Activated CD8-positive, alpha-beta memory T cell treated with anti-CD3 and anti-CD28 coated beads, Interleukin-2, amount 10 ng/mL, durations not matched to agents 7 days and 5 days (primary cell): ENCODE results near the gene TRAPPC6A. TPM values are rescaled to one million over a fixed set of nuclear protein-coding genes. Genes with fewer than 3 reads are reported as not detected.

Experiments
- ATAC-seq: fragments of 150-1000 bp; cut with Tn5 transposase; one replicate; pipeline ENCODE4 v1.10.0; 2021; ENCODE audit warnings: moderate library complexity
- CTCF ChIA-PET: fragments of 350-600 bp; sonication (Branson Sonifier 250); formaldehyde crosslinking; loops from one replicate; lab custom pipeline; 2021; ENCODE audit warnings: antibody characterized with exemption; lab: Charles Lee
- DNase-seq: peaks from one replicate; pipeline ENCODE4 v3.0.0-alpha.2; 2020
- H3K27ac Mint-ChIP-seq: one replicate; pipeline ENCODE4 v1.8.0; 2021; ENCODE audit warnings: mild to moderate bottlenecking, mixed read lengths
- H3K27me3 Mint-ChIP-seq: one replicate; pipeline ENCODE4 v1.8.0; 2021; ENCODE audit warnings: mixed read lengths
- H3K36me3 Mint-ChIP-seq: one replicate; pipeline ENCODE4 v1.8.0; 2021; ENCODE audit warnings: mild to moderate bottlenecking, mixed read lengths
- H3K4me1 Mint-ChIP-seq: one replicate; pipeline ENCODE4 v1.8.0; 2021; ENCODE audit warnings: mixed read lengths
- H3K4me3 Mint-ChIP-seq: one replicate; pipeline ENCODE4 v1.8.0; 2021; ENCODE audit warnings: mild to moderate bottlenecking, moderate library complexity, mixed read lengths
- H3K9me3 Mint-ChIP-seq: one replicate; pipeline ENCODE4 v1.8.0; 2022; ENCODE audit warnings: low read depth, mixed read lengths
- total RNA-seq, 2 experiments: library from RNA; stranded (reverse); gene quantifications; one replicate each; pipeline ENCODE4 v1.2.3, GENCODE V29; 2021

The TRAPPC6A gene
- total RNA-seq, 2 experiments from 2014 or later, result 50.3 to 50.6 TPM

GRCh38 chr19:45136507-45137178 lies 41.4 kb downstream of the TRAPPC6A start:
- no peak overlapping the region for H3K27ac Mint-ChIP-seq
- CTCF ChIA-PET, result interaction anchor here (0.7 to 1.6 kb wide), 2 partner anchors 35 to 77 kb away, joined by 3 to 4 read pairs; no protein-coding TSS in a partner anchor

GRCh38 chr19:45135176-45135885 lies 42.7 kb downstream of the TRAPPC6A start:
- Mint-ChIP-seq H3K36me3 (no peaks in the 10 kb centered on the region), H3K9me3 (no peaks in the 10 kb centered on the region), H3K4me3 (no peak overlapping the region), H3K27me3 (no peaks in the 10 kb centered on the region), H3K27ac (no peak overlapping the region), H3K4me1 (peaks cover 12% of the 10 kb centered on the region)
- CTCF ChIA-PET, result interaction anchor here (1.1 to 1.6 kb wide), 2 partner anchors 10 to 76 kb away, joined by 3 to 4 read pairs; no protein-coding TSS in a partner anchor
- no peak for DNase-seq
- no peak for ATAC-seq

More at GRCh38 chr19:45136507-45137178, 41.4 kb downstream of the TRAPPC6A start:
- Mint-ChIP-seq H3K4me3 (no peak overlapping the region), H3K4me1 (peaks cover 7% of the 10 kb centered on the region), H3K27me3 (no peaks in the 10 kb centered on the region), H3K36me3 (no peaks in the 10 kb centered on the region), H3K9me3 (no peaks in the 10 kb centered on the region)
- ATAC-seq (no peak), DNase-seq (no peak)

DNA sequence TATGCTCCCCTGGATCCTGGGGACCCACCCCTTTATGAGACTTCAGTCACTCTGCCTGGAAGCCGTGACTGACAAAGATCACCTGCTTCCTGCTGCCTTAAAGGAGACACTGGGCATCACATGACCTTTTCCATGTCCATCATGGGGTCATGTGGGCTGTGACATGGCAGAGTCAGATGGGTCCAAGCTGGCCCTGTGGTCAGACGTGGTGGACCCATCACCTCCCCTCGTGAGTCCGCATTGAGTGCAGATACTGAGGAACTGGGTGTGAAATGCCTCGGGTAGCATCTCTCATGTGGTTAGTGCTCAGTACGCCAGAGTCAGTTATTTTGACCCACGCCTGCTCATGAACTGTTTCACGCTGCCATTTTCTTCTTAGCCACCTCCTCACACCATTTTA lies 44.4 kb downstream of the TRAPPC6A start:
- no peaks in the 10 kb centered on the region for H3K36me3 Mint-ChIP-seq
- no peak overlapping the region for H3K4me3 Mint-ChIP-seq
- DNase-seq (no peak), ATAC-seq (no peak)
- no peaks in the 10 kb centered on the region for H3K27me3 Mint-ChIP-seq
- no peaks in the 10 kb centered on the region for H3K9me3 Mint-ChIP-seq
- peaks cover 12% of the 10 kb centered on the region for H3K4me1 Mint-ChIP-seq
- CTCF ChIA-PET, result interaction anchor here (0.6 to 1.5 kb wide), 2 partner anchors 42 to 323 kb away, joined by 4 to 5 read pairs; no protein-coding TSS in a partner anchor
- H3K27ac Mint-ChIP-seq, result no peak overlapping the region

DNA sequence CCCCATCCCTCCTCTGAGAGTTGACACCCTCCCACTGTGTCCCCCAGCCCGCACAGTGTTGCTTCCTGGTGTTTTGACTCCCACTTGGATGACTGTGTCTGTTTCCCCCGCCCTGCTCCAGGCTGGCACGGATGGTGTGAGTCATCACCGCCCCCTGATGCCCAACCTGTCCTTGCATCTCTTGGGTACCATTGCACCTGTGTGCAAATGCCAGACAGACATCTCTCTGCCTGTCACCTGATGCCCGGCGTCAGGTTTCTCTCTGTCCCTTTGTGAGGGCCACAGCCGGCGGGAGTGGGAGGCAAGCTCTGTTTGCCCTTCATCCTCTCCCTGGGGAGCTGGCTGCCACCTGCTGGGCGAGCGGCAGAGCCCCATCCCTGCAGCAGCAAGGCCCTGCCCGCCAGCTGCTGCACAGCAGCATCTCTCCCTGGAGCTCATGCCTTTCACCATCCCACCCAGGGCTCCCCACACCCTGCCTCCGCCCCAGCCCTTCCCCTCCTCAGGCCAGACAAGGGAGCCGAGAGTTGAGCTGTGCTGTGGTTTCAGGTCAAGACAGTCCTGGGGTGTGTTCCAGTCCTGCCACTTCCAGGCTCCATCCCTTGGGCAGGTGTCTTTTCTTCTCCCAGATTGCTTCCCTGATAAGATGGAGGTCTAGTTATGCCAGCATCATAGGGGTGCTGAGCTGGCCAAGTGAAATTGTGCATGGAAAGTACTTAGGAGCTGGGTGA lies 47.0 kb downstream of the TRAPPC6A start:
- no peaks in the 10 kb centered on the region for H3K36me3 Mint-ChIP-seq
- no peaks in the 10 kb centered on the region for H3K27me3 Mint-ChIP-seq
- ATAC-seq (no peak), DNase-seq (no peak)
- peaks cover 10% of the 10 kb centered on the region for H3K4me1 Mint-ChIP-seq
- no peak overlapping the region for H3K4me3 Mint-ChIP-seq
- H3K9me3 Mint-ChIP-seq, result no peaks in the 10 kb centered on the region
- CTCF ChIA-PET, result interaction anchor here (0.7 to 1.2 kb wide), 4 partner anchors 12 to 59 kb away, joined by 3 to 5 read pairs (median 3); partner anchors contain the start of genes BLOC1S3 and TRAPPC6A
- H3K27ac Mint-ChIP-seq, result no peak overlapping the region

GRCh38 chr19:45130236-45130635 lies 47.8 kb downstream of the TRAPPC6A start:
- Mint-ChIP-seq H3K4me3 (no peak overlapping the region), H3K36me3 (no peaks in the 10 kb centered on the region), H3K4me1 (peaks cover 13% of the 10 kb centered on the region), H3K9me3 (no peaks in the 10 kb centered on the region), H3K27ac (no peak overlapping the region), H3K27me3 (no peaks in the 10 kb centered on the region)
- no peak for ATAC-seq
- CTCF ChIA-PET, result no interaction called here
- DNase-seq, result no peak

DNA sequence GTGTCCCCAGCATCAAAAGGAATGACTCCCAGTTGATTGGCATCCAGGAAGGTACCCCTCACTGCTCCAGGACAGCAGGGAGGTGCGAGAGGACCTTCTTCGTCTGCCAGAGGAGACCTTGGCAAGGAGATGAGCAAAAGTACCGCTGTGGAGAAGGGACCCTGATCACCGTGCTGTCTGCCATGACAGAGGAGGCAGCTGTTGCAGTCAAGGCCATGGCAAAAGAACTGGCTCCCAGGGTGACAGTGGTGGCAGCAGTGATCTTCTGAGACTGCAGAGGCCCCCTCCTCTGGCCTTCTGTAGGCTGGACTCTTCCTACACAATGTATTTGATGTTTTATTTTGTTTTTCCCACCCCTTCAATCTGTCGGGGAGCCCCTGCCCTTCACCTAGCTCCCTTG lies 49.2 kb downstream of the TRAPPC6A start:
- Mint-ChIP-seq H3K4me1 (peaks cover 15% of the 10 kb centered on the region), H3K4me3 (no peak overlapping the region), H3K36me3 (no peaks in the 10 kb centered on the region), H3K9me3 (no peaks in the 10 kb centered on the region), H3K27me3 (no peaks in the 10 kb centered on the region), H3K27ac (no peak overlapping the region)
- ATAC-seq (no peak), DNase-seq (no peak)
- CTCF ChIA-PET, result interaction anchor here (1.4 kb wide), 1 partner anchor 15 kb away, joined by 3 read pairs; no protein-coding TSS in a partner anchor

GRCh38 chr19:45128146-45128545 lies 49.9 kb downstream of the TRAPPC6A start:
- no peak for ATAC-seq
- no peak overlapping the region for H3K27ac Mint-ChIP-seq
- no peak overlapping the region for H3K4me3 Mint-ChIP-seq
- peaks cover 15% of the 10 kb centered on the region for H3K4me1 Mint-ChIP-seq
- H3K27me3 Mint-ChIP-seq, result no peaks in the 10 kb centered on the region
- H3K9me3 Mint-ChIP-seq, result no peaks in the 10 kb centered on the region
- H3K36me3 Mint-ChIP-seq, result no peaks in the 10 kb centered on the region
- DNase-seq, result no peak
- CTCF ChIA-PET, result interaction anchor here (0.7 to 2.1 kb wide), 3 partner anchors 10 to 19 kb away, joined by 3 to 6 read pairs (median 4); no protein-coding TSS in a partner anchor

- Mint-ChIP-seq H3K36me3 (no peaks in the 10 kb centered on the region), H3K27ac (no peak overlapping the region), H3K9me3 (no peaks in the 10 kb centered on the region), H3K4me1 (peaks cover 26% of the 10 kb centered on the region), H3K27me3 (no peaks in the 10 kb centered on the region), H3K4me3 (no peak overlapping the region)
- ATAC-seq, result no peak
- CTCF ChIA-PET, result interaction anchor here (0.6 to 3.0 kb wide), 14 partner anchors 9 to 212 kb away, joined by 3 to 9 read pairs (median 3); partner anchors contain the start of genes BLOC1S3, PPP1R37 and TRAPPC6A
- no peak for DNase-seq
Measured at GRCh38 chr19:45126654-45127053, 51.4 kb downstream of the TRAPPC6A start.

GRCh38 chr19:45125975-45126493 lies 52.0 kb downstream of the TRAPPC6A start:
- Mint-ChIP-seq H3K36me3 (no peaks in the 10 kb centered on the region), H3K27me3 (no peaks in the 10 kb centered on the region), H3K9me3 (no peaks in the 10 kb centered on the region), H3K4me1 (peaks cover 26% of the 10 kb centered on the region), H3K4me3 (no peak overlapping the region), H3K27ac (no peak overlapping the region)
- DNase-seq, result peak; percentile 81
- CTCF ChIA-PET, result interaction anchor here (0.7 to 3.0 kb wide), 18 partner anchors 8 to 213 kb away, joined by 3 to 11 read pairs (median 4); partner anchors contain the start of genes BLOC1S3, PPP1R37 and TRAPPC6A
- peak; percentile 87 for ATAC-seq

GRCh38 chr19:45125360-45125759 lies 52.7 kb downstream of the TRAPPC6A start:
- H3K27me3 Mint-ChIP-seq, result no peaks in the 10 kb centered on the region
- H3K36me3 Mint-ChIP-seq, result peaks cover 1% of the 10 kb centered on the region
- DNase-seq, result no peak
- no peaks in the 10 kb centered on the region for H3K9me3 Mint-ChIP-seq
- no peak for ATAC-seq
- CTCF ChIA-PET, result interaction anchor here (0.6 to 3.0 kb wide), 13 partner anchors 10 to 213 kb away, joined by 3 to 11 read pairs (median 4); partner anchors contain the start of genes BLOC1S3 and TRAPPC6A
- no peak overlapping the region for H3K27ac Mint-ChIP-seq
- no peak overlapping the region for H3K4me3 Mint-ChIP-seq
- H3K4me1 Mint-ChIP-seq, result peaks cover 31% of the 10 kb centered on the region

DNA sequence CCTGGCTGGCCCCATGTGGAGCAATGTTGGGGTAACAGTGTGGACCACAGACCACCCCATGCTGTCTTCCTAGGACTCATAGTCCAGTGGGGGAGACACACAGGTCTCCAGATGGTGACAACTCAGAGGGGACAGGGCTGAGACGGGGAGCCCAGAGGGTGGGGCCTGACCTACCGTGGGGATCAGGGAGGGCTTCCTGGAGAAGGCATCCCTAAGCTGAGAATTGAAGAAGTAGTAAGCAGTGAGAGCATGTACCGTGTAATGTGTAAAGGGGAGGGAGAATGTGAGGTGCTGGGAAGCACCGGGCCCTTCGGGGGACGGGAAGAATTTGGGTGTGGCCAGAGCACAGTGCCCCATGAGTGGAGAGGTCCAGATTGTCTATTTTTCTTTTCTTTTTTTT lies 54.0 kb downstream of the TRAPPC6A start:
- no peak for DNase-seq
- H3K36me3 Mint-ChIP-seq, result peaks cover 4% of the 10 kb centered on the region
- H3K27me3 Mint-ChIP-seq, result no peaks in the 10 kb centered on the region
- H3K9me3 Mint-ChIP-seq, result no peaks in the 10 kb centered on the region
- H3K27ac Mint-ChIP-seq, result no peak overlapping the region
- no peak for ATAC-seq
- H3K4me3 Mint-ChIP-seq, result no peak overlapping the region
- CTCF ChIA-PET, result interaction anchor here (1.0 to 3.0 kb wide), 2 partner anchors 48 to 65 kb away, joined by 3 to 9 read pairs; no protein-coding TSS in a partner anchor
- H3K4me1 Mint-ChIP-seq, result peaks cover 39% of the 10 kb centered on the region

GRCh38 chr19:45123440-45123850 lies 54.6 kb downstream of the TRAPPC6A start:
- Mint-ChIP-seq H3K4me3 (no peak overlapping the region), H3K9me3 (no peaks in the 10 kb centered on the region), H3K36me3 (peaks cover 4% of the 10 kb centered on the region), H3K27ac (no peak overlapping the region), H3K4me1 (peaks cover 45% of the 10 kb centered on the region), H3K27me3 (no peaks in the 10 kb centered on the region)
- DNase-seq (no peak), ATAC-seq (no peak)
- CTCF ChIA-PET, result no interaction called here
